ENCODE measurements around the gene GABPB2.
A peak's percentile ranks its signal among the peaks of the same experiment; 100 is the strongest.
"Not testable (repeated sequence)": the region's sequence is repeated elsewhere in the genome, so short reads cannot be mapped to it uniquely, and the experiment has no call there.

GABPB2 gene

GRCh38 chr1:151060007-151060656, 10.4 kb upstream of the GABPB2 start, which contains the start of gene MLLT11:
TSS of gene MLLT11 (plus strand) at chr1:151060397. CDS start at chr1:151067225, 6,828 bp downstream.
- DNase-seq: no peak

- DNase-seq: no peak
Observed at GRCh38 chr1:151060657-151061421, 9.7 kb upstream of the GABPB2 start.

DNA sequence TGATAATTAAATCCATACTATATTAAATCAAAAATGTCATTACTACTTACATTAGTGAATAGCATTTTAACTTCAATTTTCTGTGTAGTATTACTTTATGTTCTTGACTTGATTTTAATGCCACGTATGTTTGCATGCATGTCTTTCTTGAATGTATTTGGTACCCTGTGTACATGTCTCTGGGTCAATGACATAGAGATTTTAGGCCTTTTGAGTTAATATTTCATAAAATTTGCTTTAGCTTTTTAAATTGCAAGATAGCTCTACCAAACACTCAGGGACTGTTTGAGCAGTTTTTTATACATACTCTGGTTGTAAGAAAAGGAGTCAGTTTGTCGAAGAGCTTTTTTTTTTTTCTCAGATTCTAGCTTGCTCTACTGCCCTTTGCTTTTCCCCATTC, 8.9 kb upstream of the GABPB2 start:
- DNase-seq: no peak

- peak; percentile 20 for DNase-seq
Observed at GRCh38 chr1:151062741-151063371, 7.7 kb upstream of the GABPB2 start.

DNA sequence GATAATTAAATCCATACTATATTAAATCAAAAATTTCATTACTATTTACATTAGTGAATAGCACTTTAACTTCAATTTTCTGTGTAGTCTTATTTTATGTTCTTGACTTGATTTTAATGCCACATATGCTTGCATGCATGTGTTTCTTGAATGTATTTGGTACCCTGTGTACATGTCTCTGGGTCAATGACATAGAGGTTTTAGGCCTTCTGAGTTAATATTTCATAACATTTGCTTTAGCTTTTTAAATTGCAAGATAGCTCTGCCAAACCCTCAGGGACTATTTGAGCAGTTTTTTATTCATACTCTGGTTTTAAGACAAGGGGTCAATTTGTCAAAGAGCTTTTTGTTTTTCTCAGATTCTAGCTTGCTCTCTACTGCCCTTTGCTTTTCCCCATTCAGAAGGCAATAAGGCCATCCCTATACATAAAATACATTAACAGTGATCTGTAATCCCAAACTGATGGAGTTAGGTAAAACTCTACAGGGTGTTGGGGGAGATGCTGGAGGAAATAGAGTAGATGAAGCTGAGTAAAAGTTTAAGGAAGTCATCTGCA, 5.4 kb upstream of the GABPB2 start:
- no peak for DNase-seq

- no peak for DNase-seq
Observed at GRCh38 chr1:151067185-151067584, 3.4 kb upstream of the GABPB2 start.

- no peak for DNase-seq
Observed at GRCh38 chr1:151069103-151069486, 1.5 kb upstream of the GABPB2 start.

DNA sequence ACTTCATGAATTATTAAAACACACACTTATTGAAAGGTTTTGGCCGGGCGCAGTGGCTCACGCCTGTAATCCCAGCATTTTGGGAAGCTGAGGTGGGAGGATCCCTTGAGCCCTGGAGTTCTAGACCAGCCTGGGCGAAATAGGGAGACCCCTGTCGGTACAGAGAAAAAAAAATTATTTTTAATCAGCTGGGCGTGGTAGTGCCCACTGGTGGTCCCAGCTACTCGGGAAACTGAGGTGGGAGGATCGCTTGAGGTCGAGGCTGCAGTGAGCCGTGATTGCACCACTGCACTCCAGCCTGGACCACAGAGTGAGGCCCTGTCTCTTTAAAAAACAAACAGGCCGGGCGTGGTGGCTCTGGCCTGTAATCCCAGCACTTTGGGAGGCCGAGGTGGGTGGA, 1.7 kb downstream of the GABPB2 start:
- DNase-seq: no peak

- no peak for DNase-seq
Observed at GRCh38 chr1:151085953-151086559, 15.5 kb downstream of the GABPB2 start.

DNA sequence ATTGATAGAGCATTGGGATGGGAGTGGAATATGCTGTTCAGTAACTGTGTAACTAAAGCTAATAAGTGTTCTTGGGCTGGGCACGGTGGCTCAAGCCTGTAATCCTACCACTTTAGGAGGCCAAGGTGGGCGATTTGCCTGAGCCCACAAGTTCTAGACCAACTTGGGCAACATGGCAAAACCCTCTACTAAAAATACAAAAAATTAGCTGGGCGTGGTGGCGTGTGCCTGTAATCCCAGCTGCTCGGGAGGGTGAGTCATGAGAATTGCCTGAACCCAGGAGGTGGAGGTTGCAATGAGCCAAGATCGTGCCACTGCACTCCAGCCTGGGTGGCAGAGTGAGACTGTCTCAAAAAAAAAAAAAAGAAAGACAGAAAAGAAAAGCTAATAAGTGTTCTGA, 26.9 kb downstream of the GABPB2 start:
- DNase-seq: not testable (repeated sequence)

GRCh38 chr1:151098126-151098525, 27.6 kb downstream of the GABPB2 start:
- DNase-seq: no peak

- DNase-seq: no peak
Observed at GRCh38 chr1:151104630-151105029, 34.1 kb downstream of the GABPB2 start.

DNA sequence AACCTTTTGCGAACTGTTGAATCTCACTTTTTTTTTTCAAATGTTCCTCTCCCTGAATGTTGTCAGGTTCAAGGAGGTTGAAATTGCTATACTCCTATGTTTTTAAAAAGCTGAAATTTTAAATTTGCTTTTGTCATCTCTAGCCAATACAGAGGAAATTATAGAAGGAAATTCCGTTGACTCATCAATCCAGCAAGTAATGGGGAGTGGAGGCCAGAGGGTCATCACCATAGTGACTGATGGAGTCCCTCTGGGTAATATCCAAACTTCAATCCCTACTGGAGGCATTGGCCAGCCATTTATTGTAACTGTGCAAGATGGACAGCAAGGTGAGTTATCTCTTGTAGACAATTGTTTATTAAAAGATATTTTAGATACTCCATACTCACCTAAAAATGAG, 36.3 kb downstream of the GABPB2 start:
- peak; percentile 6 for DNase-seq

- DNase-seq: no peak
Observed at GRCh38 chr1:151108331-151108730, 37.8 kb downstream of the GABPB2 start.

DNA sequence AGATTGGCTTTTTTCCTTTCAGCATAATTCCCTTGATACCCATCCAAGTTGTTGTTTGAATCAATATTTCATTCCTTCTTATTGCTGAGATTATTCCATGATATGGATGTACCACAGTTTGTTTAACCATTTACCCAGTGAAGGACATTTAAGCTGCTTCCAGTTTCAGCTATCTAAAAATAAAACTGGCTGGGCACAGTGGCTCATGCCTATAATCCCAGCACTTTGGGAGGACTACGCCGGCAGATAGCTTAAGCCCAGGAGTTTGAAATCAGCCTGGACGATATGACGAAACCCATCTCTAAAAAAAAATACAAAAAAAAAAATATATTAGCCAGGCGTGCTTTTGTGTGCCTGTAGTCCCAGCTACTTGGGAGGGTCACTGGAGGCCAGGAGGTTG, 43.3 kb downstream of the GABPB2 start:
- DNase-seq: no peak

DNA sequence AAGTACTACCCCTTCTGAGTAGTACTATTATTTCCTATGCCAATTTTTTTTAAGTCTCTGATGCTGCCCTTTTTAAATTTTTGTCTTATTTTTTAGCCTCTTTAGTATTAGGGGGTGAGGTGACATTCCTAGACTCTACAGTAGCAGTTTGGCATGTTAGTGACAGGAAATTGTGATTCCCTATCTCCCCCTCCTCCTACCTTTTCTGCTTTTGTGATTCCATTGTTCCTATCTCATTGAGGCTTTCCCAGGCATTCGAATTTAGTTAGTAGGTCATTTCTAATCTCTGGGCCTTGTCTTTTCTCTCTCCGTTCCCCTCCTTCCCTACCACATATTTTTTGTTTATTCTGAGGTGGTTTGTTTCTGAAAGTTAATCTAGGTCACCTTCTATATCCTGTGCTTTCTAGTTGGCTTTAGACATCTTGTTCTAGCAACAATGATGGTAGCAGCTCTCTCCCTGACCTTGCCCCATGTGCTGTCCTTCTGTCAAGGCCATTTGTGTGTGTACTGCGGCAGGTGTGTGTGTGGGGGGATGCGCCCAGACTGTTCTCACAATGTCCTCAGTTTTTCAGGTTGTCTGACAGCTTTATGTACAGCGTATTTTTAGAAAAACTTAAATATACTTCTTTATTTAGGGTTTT, 54.3 kb downstream of the GABPB2 start:
- no peak for DNase-seq

GRCh38 chr1:151128800-151129199, 58.2 kb downstream of the GABPB2 start:
- no peak for DNase-seq

DNA sequence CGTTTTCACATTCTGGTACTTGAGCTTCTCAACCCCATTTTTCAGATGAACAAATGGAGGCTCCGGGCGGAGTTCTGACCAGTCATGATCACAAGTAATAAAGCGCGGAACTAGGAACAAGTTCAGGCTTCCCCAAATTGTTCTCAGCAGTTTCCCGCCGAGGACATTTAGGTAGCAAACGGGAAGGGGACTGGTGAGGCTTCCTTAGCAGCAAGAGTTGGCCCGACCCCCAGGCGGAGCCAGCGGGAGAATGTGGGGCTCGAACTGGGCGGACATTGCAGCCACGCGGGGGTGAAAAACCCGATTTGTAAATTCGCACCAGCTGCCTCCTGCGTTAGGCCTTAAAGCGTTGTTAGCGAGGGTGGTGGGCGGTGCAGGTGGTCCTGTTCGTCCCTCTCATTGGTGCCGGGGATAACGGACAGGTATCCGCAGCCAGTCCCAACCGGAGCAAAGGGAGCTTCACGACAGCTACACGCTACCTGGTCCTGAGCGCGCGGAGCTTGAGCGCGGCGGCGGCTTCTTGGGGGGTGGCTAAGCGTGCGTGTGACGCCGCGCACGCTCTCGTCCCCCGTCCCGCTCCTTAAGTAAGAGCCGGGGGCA, 60.5 kb downstream of the GABPB2 start:
- no peak for DNase-seq

GRCh38 chr1:151131701-151132334, 61.3 kb downstream of the GABPB2 start:
- no peak for DNase-seq

GRCh38 chr1:151132335-151133017, 61.9 kb downstream of the GABPB2 start:
- DNase-seq: no peak
